ENCODE results near the gene STK24.

Gene STK24

DNA sequence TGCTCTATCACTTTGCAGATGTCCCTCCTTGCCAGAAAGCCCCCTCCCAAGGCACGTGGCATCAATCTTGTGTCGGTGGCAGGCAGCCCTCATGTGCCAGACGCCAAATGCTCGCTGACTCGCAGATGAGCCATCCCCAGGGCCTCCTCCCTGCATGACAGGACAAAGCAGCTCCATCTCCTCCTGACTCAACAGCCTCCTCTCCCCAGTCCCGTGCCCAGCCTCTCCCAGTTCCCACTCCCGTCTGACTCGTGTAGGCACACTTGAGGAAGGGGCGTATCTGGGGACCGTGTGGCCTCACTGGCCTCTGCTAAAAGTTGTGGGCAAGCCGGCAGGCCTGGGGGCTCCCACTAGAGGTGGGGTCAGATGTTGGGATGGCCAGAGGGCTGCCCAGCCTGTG, 133.6 kb downstream of the STK24 start:
- no peaks in the 10 kb centered on the region for H3K9me3 ChIP-seq (ENCODE audit: control insufficient read depth in 5 of 5, low read length in 5 of 5)
- peaks cover 0 to 2% (median 0%) of the 10 kb centered on the region in 5 donors for H3K27me3 ChIP-seq (ENCODE audit: control insufficient read depth in 5 of 5, insufficient read depth in 4 of 5, low read length in 5 of 5)
- peaks cover 2 to 12% (median 11%) of the 10 kb centered on the region in 5 donors for H3K4me1 ChIP-seq (ENCODE audit: control insufficient read depth in 5 of 5, insufficient read depth in 5 of 5, low read length in 5 of 5)
- H3K4me3 ChIP-seq (ENCODE audit: low read depth in 1 of 5, low read length in 5 of 5), result no peak overlapping the region
- H3K36me3 ChIP-seq (ENCODE audit: control insufficient read depth in 5 of 5, insufficient read depth in 5 of 5, low read length in 5 of 5), result peaks cover 0 to 75% (median 47%) of the 10 kb centered on the region in 5 donors
- H3K9ac ChIP-seq (ENCODE audit: low read length in 5 of 5), result no peak overlapping the region
- no peak overlapping the region for H3K27ac ChIP-seq (ENCODE audit: low read depth, low read length)

DNA sequence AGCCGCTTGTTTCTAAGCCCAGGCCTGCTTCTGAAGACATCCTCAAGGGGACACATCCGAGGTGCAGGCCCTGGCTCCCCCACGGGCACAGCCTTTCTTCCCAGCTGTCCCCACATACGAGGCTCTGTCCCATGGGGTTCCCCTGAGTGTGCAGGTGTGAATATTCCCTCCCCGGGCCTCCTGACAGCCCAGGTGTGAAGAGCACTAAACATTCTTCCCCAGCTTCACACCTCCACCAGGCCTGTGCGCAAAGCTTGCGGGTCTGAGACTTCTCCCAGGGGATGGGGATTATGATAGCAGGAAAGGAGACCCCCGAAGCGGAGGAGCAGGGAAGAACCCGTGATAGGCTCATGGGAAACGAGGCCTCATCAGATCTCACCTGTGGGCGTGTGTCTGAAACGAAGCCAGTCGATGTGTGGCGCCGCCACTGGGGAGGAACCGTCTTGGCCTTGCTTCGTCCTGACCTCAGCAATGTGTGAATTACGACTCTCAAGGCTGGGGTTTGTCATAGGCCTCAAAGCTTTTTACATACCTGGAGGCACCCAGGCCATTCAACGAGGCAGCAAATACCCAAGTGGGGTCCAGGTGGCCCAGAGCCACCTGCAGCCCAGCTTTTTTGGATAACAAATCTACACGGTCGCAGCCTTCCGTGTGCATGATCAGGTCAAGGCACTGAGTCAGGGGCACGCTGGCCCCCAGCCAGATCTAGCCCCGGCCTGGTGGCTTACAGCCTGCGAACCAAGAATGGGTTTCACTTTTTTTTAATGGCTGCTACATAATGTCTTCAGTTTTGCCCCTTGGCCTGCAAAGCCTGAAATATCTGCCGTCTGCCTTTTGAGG, 134.3 kb downstream of the STK24 start:
- Histone ChIP-seq H3K9ac (ENCODE audit: low read length in 5 of 5) (no peak overlapping the region), H3K4me1 (ENCODE audit: control insufficient read depth in 5 of 5, insufficient read depth in 5 of 5, low read length in 5 of 5) (peaks cover 2 to 9% (median 7%) of the 10 kb centered on the region in 5 donors), H3K4me3 (ENCODE audit: low read depth in 1 of 5, low read length in 5 of 5) (no peak overlapping the region), H3K27ac (ENCODE audit: low read depth, low read length) (no peak overlapping the region), H3K36me3 (ENCODE audit: control insufficient read depth in 5 of 5, insufficient read depth in 5 of 5, low read length in 5 of 5) (peaks cover 0 to 71% (median 44%) of the 10 kb centered on the region in 5 donors), H3K27me3 (ENCODE audit: control insufficient read depth in 5 of 5, insufficient read depth in 4 of 5, low read length in 5 of 5) (peaks cover 0 to 2% (median 0%) of the 10 kb centered on the region in 5 donors), H3K9me3 (ENCODE audit: control insufficient read depth in 5 of 5, low read length in 5 of 5) (no peaks in the 10 kb centered on the region)

DNA sequence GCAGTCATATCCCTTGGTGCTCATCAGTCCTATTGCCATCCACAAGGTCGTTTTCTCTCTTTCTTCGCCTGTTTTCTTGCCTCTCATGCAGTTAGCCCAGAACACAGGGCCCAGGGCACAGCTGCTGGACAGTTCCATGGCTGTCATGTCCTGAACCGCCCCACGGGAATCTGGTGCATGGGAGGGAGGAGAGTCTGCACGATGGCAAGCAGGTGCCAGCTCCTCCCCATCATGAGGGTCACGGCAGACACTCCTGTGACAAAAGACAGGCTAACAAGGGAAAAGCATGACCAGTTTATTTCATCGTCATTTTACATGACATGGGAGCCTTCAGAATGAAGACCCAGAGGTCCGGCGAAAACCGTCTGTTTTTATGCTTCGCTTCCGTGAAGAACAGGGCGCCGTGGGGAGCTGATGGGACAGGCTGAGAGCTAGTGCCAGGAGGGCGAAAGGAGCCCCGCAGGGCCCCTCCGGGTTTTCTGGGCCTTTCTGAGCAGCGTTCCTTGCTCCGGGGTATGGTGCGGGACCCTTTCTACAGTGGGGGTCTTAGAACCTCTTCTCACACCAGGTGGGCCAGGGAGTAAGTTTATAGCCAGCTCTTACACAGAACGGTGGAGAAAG, 135.7 kb downstream of the STK24 start:
- Histone ChIP-seq H3K36me3 (ENCODE audit: control insufficient read depth in 5 of 5, insufficient read depth in 5 of 5, low read length in 5 of 5) (peaks cover 0 to 65% (median 38%) of the 10 kb centered on the region in 5 donors), H3K27me3 (ENCODE audit: control insufficient read depth in 5 of 5, insufficient read depth in 4 of 5, low read length in 5 of 5) (peaks cover 0 to 2% (median 0%) of the 10 kb centered on the region in 5 donors), H3K9me3 (ENCODE audit: control insufficient read depth in 5 of 5, low read length in 5 of 5) (no peaks in the 10 kb centered on the region), H3K4me3 (ENCODE audit: low read depth in 1 of 5, low read length in 5 of 5) (no peak overlapping the region), H3K27ac (ENCODE audit: low read depth, low read length) (no peak overlapping the region), H3K9ac (ENCODE audit: low read length in 5 of 5) (no peak overlapping the region), H3K4me1 (ENCODE audit: control insufficient read depth in 5 of 5, insufficient read depth in 5 of 5, low read length in 5 of 5) (peaks cover 2 to 12% (median 8%) of the 10 kb centered on the region in 5 donors)

DNA sequence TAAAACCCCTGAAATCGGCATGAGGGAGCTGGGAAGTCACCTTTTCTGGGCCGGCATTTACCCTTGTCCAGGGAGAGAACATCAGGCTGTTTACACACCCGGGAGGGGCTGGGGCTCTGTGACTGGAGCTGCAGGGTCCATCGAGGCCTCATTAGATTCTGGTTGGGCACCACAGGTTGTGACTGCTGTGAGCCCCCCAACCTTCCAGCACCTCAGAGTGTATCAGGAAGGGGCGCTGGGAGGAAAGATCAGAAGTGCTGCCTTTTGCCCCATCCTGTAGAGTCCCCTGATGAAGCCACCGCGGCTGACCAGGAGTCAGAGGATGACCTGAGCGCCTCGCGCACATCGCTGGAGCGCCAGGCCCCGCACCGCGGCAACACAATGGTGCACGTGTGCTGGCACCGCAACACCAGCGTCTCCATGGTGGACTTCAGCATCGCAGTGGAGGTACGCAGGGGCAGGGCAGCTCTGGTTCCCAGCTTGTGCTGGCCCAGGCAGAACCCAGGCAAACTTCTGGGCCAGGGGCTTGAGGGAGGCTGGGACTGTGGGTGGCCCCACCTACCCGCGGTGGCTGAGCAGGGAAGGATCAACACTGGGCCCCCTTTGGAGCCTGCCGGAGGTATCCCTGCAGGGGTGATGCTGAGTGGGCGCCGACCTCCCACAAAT, 136.4 kb downstream of the STK24 start:
- peaks cover 0 to 2% (median 0%) of the 10 kb centered on the region in 5 donors for H3K27me3 ChIP-seq (ENCODE audit: control insufficient read depth in 5 of 5, insufficient read depth in 4 of 5, low read length in 5 of 5)
- H3K4me1 ChIP-seq (ENCODE audit: control insufficient read depth in 5 of 5, insufficient read depth in 5 of 5, low read length in 5 of 5), result peaks cover 2 to 12% (median 6%) of the 10 kb centered on the region in 5 donors
- H3K36me3 ChIP-seq (ENCODE audit: control insufficient read depth in 5 of 5, insufficient read depth in 5 of 5, low read length in 5 of 5), result peaks cover 0 to 64% (median 34%) of the 10 kb centered on the region in 5 donors
- H3K9me3 ChIP-seq (ENCODE audit: control insufficient read depth in 5 of 5, low read length in 5 of 5), result no peaks in the 10 kb centered on the region
- H3K9ac ChIP-seq (ENCODE audit: low read length in 5 of 5), result no peak overlapping the region
- no peak overlapping the region for H3K27ac ChIP-seq (ENCODE audit: low read depth, low read length)
- H3K4me3 ChIP-seq (ENCODE audit: low read depth in 1 of 5, low read length in 5 of 5), result no peak overlapping the region

DNA sequence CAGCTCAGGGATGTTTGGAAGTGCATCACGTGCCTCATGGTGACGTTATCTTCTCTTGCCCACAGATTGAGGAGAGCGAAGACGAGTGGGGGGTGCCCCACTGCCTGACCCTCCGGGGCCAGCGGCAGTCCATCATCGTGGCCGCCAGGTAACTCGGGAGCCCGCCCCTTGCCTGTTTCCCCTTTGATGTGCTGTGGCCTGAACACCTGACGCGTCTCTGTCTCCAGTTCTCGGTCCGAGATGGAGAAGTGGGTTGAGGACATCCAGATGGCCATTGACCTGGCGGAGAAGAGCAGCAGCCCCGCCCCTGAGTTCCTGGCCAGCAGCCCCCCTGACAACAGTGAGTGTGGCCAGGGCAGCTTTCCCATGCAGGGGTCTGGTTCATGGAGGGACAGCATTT, 137.0 kb downstream of the STK24 start:
- peaks cover 0 to 2% (median 0%) of the 10 kb centered on the region in 5 donors for H3K27me3 ChIP-seq (ENCODE audit: control insufficient read depth in 5 of 5, insufficient read depth in 4 of 5, low read length in 5 of 5)
- H3K4me1 ChIP-seq (ENCODE audit: control insufficient read depth in 5 of 5, insufficient read depth in 5 of 5, low read length in 5 of 5), result peaks cover 0 to 6% (median 0%) of the 10 kb centered on the region in 5 donors
- H3K9ac ChIP-seq (ENCODE audit: low read length in 5 of 5), result no peak overlapping the region
- H3K36me3 ChIP-seq (ENCODE audit: control insufficient read depth in 5 of 5, insufficient read depth in 5 of 5, low read length in 5 of 5), result peaks cover 0 to 70% (median 34%) of the 10 kb centered on the region in 5 donors
- no peak overlapping the region for H3K4me3 ChIP-seq (ENCODE audit: low read depth in 1 of 5, low read length in 5 of 5)
- no peak overlapping the region for H3K27ac ChIP-seq (ENCODE audit: low read depth, low read length)
- no peaks in the 10 kb centered on the region for H3K9me3 ChIP-seq (ENCODE audit: control insufficient read depth in 5 of 5, low read length in 5 of 5)

DNA sequence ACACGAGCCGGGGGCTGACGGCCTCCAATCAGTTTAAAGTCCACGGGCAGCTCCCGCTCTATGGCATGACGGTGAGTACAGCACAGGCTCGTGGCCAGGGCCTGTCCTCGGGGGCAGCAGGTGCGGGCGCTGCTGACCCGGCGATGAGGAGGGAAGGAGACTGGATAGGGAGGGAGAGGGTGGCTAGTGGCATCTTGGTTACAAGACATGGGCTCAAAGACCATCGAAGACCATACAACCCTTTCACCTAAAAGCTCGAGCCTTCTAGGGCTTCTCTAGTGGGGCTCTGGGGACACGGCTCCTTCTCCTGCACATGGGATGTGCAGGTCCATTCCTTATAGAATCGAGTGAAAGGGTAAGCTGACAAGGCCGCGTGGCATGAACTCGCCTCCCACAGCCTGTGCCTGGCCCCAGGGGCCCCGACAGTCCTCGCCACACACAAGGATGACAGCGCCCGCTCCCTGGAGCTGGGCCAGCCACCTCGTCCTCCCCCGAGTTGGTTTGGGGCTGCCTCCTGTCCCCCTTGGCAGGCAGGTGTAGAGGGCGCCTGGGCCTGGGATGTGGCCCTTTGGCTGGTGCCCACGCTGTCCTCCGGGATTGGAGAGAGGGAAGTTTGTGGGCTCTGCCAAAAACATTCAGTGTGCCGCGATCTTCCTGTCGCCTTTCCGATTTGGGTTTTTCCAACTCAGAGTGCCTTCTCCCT, 137.6 kb downstream of the STK24 start:
- Histone ChIP-seq H3K27me3 (ENCODE audit: control insufficient read depth in 5 of 5, insufficient read depth in 4 of 5, low read length in 5 of 5) (peaks cover 0 to 2% (median 0%) of the 10 kb centered on the region in 5 donors), H3K36me3 (ENCODE audit: control insufficient read depth in 5 of 5, insufficient read depth in 5 of 5, low read length in 5 of 5) (peaks cover 0 to 71% (median 34%) of the 10 kb centered on the region in 5 donors), H3K9me3 (ENCODE audit: control insufficient read depth in 5 of 5, low read length in 5 of 5) (no peaks in the 10 kb centered on the region), H3K4me3 (ENCODE audit: low read depth in 1 of 5, low read length in 5 of 5) (no peak overlapping the region), H3K4me1 (ENCODE audit: control insufficient read depth in 5 of 5, insufficient read depth in 5 of 5, low read length in 5 of 5) (peaks cover 0 to 6% (median 0%) of the 10 kb centered on the region in 5 donors), H3K9ac (ENCODE audit: low read length in 5 of 5) (no peak overlapping the region), H3K27ac (ENCODE audit: low read depth, low read length) (no peak overlapping the region)

DNA sequence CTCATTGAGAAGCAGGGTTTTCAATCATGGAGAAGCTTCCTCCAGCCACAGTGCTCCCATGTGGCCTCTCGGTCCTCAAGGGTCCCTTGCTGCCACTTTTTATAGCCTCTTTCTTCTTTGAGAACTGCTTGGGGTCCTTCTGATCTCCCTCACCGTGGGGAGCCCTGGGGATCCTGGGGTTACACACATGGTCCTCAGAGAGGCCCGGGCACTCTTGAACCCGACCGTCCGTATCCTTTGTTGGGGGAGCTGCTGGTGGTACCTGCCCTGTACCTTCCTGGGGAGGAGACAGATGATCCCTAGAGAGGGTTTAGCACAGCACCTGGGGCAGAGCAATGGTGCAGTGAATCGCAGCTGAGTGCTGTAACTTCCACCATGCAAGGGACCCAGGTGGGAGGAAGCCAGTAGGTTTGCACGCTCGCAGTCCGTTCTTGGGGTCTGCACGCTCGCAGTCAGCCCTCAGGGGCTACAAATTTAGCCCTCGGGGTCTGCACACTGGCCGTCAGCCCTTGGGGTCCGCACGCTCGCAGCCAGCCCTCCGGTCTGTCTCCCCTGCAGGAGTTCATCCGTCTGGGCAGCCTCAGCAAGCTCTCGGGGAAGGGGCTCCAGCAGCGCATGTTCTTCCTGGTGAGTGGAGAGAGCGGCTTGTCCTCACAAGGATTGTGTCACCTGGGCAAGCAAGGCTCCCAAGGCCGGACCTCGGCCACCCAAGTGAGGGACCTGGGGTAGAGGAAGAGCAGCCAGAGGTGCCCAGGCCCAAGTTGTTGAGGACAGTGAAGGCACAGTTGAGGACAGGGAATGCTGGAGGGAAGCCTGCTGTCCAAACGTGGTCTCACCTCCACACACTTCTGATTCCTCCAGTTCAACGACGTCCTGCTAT, 138.4 kb downstream of the STK24 start:
- Histone ChIP-seq H3K36me3 (ENCODE audit: control insufficient read depth in 5 of 5, insufficient read depth in 5 of 5, low read length in 5 of 5) (peaks cover 0 to 69% (median 34%) of the 10 kb centered on the region in 5 donors), H3K4me3 (ENCODE audit: low read depth in 1 of 5, low read length in 5 of 5) (no peak overlapping the region), H3K27me3 (ENCODE audit: control insufficient read depth in 5 of 5, insufficient read depth in 4 of 5, low read length in 5 of 5) (peaks cover 0 to 2% (median 0%) of the 10 kb centered on the region in 5 donors), H3K9me3 (ENCODE audit: control insufficient read depth in 5 of 5, low read length in 5 of 5) (no peaks in the 10 kb centered on the region), H3K9ac (ENCODE audit: low read length in 5 of 5) (no peak overlapping the region), H3K4me1 (ENCODE audit: control insufficient read depth in 5 of 5, insufficient read depth in 5 of 5, low read length in 5 of 5) (peaks cover 0 to 6% (median 0%) of the 10 kb centered on the region in 5 donors), H3K27ac (ENCODE audit: low read depth, low read length) (no peak overlapping the region)

DNA sequence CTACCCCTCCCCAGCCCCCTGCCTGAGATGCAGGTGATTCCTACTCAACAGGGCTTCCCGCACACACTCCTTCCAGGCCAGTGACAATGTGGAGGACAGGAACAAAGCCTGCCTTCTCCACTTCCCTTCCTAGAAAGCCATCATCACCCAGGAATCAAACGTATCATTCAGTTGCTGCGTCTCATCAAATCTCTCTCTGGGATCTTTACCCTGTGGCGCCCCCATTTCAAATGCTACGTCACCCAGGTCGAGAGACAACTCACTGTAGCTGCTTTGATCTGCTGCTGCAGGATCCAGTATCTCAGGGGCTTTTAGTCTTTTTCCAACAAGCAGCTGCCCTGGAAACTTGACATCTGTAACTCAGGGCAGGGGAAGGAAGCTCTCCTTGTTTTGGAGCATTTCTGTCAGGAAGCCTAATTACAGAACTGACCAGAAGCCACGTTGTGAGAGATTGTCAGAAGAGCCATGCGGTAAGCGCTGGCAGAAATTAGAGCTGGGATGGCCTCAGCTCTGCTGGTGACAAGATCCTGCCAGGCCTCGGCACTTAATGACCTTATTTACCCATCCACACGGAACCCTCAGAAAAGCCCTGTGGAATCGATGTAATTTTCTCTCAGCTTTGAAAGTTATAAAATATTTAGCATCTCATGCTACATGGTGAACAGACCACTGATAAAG, 140.5 kb downstream of the STK24 start:
- Histone ChIP-seq H3K4me1 (ENCODE audit: control insufficient read depth in 5 of 5, insufficient read depth in 5 of 5, low read length in 5 of 5) (peaks cover 0 to 6% (median 0%) of the 10 kb centered on the region in 5 donors), H3K27me3 (ENCODE audit: control insufficient read depth in 5 of 5, insufficient read depth in 4 of 5, low read length in 5 of 5) (peaks cover 0 to 2% (median 0%) of the 10 kb centered on the region in 5 donors), H3K9ac (ENCODE audit: low read length in 5 of 5) (no peak overlapping the region), H3K27ac (ENCODE audit: low read depth, low read length) (no peak overlapping the region), H3K9me3 (ENCODE audit: control insufficient read depth in 5 of 5, low read length in 5 of 5) (no peaks in the 10 kb centered on the region), H3K4me3 (ENCODE audit: low read depth in 1 of 5, low read length in 5 of 5) (no peak overlapping the region), H3K36me3 (ENCODE audit: control insufficient read depth in 5 of 5, insufficient read depth in 5 of 5, low read length in 5 of 5) (peaks cover 0 to 70% (median 29%) of the 10 kb centered on the region in 5 donors)
